GM18498 (cell line): ENCODE data around the gene RBMS1.

Experiments
- ATAC-seq: cut with Tn5 transposase; IDR thresholded peaks from one replicate; pipeline ENCODE4 v1.9.1; 2021; ENCODE audit warnings: mild to moderate bottlenecking, moderate library complexity; ENCODE audit not compliant: unreplicated experiment

The RBMS1 gene

DNA sequence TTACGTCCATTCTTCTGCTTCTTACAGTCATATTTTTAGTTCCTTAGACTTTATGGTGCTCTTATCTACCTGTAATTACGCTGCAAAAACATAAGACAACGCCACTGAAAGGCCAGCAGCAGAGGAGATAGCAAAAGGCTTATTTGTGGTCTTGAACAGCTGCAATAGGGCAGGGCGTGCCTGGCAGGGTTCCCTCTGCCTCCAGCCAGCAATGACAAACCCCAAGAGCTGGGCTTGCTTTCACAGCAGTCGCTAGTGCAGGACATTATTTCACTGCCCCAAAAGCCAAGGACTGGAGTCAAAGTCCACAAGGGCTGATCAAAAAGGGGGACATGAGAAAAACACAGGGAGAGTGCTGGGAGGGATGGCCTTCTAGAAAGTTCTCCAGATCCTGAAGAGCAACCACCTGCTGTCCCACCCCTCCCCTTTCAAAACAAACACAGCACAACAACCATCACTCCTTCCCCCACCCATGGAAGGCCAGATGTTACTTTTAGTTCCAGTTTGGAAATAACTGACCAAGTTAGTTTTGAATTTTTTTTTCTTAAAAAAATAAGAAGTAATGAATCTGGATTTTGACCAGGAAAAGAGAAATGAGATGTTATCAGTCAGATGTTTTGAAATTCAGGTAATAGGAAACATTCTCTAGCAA, 127.8 kb downstream of the RBMS1 start:
- no peak for ATAC-seq

DNA sequence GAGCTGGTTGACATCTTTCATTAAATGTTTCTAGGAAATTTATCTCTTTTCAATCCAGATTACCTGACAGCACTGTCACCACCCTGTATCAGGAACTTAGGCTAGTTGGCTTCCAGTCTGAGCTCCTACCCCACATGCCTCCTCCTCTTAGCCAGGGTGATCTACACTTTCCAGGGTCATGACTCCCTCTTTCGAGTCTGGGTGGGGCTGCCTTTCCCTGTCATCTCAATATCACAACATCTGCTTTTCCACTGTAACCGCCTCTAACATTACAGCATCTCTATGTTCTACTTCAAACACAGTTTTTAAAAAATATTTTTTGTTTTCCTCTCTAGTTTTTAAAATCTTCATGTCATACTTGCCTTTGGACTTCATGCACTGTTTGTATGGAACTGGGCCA, 129.2 kb downstream of the RBMS1 start:
- no peak for ATAC-seq

DNA sequence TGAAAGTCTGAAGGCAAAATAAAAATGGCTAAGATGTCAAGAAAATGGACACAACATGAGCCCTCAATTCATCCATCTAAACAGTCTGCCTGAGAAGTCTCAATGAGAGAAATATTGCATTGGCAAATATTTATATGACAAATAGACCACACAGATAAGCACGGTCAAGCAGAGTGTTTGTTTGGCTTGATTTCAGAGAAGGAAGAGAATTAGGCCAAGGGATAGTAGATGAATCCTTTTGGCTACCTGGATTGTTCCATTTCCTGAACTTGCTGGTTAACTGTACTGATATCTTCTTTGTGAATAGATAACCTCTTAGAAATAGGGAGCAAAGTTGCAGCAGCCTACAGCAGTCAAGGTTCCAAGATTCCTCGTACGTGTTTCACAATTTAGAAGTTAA, 129.6 kb downstream of the RBMS1 start:
- ATAC-seq, result no peak

DNA sequence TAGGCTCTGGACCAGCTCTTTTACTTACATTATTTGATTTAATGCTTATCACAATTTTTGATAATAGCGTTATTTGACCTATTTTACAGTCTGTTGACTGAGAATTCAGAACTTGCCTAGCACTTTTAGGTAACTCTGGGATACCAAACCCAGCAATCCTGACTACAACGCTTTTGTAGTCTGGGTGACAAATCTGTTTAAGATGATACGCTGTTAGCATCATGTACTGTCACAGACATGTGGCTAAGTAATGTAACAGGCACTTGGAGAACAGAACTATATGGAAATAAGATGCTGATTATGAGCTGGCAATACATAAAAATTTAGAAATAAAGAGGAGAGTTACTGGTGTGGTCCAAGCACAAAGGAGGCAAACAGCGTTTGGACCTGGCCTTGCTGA, 130.6 kb downstream of the RBMS1 start:
- no peak for ATAC-seq

DNA sequence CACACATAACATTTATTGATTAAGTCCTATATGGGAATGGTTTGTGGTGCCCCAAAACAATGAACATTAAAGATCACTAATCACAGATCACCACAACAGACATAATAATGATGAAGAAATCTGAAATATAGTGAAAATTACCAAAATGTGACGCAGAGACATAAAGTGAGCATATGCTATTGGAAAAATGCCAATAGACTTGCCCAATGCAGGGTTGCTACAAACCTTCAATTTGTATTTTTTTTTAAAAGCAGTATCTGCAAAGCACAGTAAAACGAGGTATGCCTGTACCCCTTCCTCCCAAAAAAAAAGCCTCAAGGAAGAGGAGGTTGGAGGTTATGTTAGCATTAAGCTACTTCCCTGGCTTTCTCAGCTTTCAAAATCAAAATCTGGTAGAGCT, 131.1 kb downstream of the RBMS1 start:
- no peak for ATAC-seq

DNA sequence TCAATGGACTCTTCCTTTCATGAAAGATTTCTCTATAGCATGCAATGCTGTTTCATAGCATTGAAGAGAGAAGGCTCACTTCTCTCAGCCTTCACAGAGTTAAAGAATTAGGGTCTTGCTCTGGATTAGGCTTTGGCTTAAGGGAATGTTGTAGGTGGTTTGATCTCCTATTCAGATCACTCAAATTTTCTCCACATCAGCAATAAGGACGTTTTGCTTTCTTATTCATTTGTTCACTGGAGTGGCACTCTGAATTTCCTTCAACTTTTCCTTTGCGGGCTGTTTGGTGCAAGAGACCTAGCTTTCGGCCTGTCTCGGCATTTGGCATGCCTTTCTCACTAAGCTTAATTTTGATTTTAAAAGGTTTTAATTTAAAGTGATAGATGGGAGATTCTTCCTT, 131.6 kb downstream of the RBMS1 start:
- no peak for ATAC-seq

DNA sequence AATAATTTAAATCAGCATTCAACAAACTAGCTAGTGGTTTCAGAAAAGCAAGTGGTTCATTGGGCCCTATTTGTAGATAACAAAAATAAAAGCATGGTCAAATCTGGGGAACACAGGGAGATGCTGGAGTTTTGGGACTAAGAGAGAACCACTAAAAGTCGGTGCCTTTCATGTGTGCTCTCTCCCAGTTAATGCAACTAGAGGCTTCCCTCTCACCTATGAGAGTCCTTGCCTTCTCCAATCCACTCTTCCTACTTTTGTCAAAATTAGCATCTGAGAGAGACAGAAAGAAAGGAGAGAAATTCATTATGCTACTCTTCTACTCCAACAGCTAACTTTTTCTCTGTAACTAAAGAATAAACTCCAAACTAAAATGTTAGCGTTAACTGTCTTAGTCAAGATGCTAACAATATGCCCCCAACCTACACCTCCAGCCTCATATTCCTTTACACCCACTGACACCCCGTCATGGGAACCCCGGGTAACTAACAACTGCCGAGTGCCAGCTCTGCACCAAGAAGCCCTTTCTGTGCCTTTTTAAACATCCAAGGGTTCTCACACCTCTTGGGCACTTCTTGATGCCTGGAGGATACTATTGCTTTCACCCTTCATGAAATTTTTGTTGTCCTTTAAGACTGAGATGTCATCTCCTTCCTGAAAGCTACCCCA, 133.4 kb downstream of the RBMS1 start:
- no peak for ATAC-seq

DNA sequence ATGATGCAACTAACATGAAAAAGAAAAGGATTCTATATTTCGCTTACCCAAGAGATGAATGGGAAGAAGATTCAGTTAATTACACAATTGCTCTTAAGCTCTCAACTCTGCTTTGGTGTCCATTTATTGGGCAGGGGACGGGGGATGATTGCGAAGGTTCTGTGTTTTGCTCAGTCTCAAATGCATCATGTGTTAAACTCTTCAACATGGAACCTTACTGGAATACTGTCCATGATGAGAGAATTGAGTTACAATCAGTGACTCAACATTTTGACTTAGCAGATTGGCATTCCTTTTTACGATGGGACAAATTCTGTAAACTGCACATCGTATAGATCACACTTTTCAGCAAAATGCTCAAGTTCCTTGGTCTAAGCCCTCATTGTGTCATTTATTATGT, 135.6 kb downstream of the RBMS1 start:
- ATAC-seq, result no peak

DNA sequence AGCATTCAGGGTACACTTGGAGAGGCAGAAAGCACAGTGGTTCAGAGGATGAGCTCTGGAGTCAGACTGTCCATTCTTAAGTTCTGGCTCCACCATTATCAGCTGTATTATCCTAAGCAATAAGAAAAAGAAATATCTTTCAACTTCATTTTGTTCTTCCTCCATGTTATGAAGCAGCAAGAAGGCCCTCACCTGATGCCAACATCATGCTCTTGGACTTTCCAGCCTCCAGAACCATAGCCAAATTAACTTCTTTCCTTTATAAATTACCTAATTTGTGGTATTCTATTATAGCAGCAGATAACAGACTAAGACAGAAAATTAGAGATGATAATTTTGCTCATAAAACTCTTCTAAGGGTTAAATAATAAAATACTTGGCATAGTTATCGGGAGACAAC, 137.1 kb downstream of the RBMS1 start:
- ATAC-seq, result no peak

DNA sequence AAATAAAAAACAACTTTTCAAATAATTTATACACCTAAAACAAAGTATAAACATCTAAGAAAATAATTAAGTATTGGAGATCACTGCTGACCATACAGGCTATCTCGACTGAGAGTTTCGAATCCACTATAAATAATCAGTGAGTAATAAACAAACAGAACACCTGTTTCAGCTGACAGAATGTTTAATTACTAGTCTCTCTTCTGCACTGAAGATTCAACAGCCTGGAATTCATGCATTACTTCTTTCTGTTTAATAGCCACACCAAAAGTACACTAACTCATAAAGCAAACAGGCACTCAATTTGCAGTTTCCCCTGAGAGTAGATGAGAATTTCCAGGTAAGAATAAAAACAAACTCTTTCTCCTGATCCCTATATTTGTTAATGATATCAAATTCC, 138.5 kb downstream of the RBMS1 start:
- ATAC-seq, result no peak

DNA sequence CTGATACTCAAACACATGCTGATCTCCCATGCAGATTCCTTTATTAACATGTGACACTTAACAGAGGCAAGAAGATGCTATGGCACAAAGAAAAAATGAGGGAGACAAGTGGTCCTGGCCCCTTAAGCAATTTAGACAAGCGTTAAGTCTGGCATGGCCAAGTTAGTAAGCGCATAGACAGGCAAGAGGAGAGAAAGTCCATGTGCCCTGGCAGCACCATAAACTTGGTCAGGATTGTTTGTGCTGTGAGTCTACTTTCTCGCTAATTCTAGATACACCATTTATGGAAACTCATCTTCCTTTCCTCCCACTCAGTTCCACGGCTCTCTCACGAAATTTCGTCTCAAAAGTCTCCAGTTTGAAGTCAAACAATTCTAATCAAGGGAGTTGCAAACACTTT, 138.9 kb downstream of the RBMS1 start:
- no peak for ATAC-seq

DNA sequence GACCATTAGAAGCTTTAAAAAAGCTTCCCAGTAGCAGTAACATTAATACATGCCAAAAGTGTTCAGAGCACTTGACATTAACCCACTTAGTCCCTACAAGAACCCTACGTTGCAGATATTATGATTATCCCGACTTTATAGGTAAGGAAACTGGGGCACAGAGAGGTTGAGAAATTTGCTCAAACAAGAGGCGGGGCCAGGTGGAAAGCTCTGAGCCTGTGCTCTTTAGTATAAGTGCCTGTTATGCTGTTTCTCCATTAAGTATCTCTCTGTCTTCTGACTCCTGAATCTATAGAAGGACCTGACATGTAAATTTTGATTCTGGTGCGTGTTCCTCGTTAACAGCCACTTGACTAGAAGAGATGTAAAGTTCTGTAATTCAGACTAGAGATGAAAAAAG, 139.8 kb downstream of the RBMS1 start:
- no peak for ATAC-seq

DNA sequence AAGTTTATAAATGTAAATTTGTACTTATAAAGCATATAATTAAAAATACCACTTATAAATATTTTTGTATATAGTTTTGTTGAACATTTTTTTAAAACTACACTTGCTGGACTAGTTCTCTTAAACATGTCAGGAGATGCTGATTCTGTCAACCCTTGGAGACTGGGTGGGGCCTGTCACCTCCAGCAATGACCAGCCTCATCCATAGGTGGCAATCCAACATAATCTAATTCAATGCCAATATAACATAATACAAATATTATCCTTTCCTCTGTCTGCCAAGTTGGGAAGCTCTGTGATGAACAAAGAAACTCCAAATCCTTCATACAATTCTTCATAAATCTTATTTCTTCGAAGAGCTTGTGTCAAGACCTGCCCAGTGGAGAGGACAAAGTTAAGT, 140.4 kb downstream of the RBMS1 start:
- ATAC-seq, result peak; percentile 55

DNA sequence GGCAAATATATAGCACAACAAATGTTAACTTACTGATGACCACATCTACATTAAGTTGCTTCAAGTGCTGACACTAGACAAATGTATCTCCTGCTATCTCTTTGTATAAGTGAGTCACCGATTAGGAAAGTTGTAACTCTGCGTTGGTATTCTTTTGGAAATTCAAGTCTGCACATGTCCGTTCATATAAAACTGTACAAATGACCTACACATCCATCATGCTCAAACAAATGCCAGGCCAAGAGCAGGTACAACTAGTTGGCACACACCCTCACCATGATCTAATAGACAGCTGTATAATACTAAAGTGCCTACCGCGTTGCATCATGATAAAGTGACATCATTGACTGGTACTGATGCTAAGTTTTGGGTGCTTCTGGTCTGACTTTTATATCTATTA, 141.1 kb downstream of the RBMS1 start:
- ATAC-seq, result no peak

DNA sequence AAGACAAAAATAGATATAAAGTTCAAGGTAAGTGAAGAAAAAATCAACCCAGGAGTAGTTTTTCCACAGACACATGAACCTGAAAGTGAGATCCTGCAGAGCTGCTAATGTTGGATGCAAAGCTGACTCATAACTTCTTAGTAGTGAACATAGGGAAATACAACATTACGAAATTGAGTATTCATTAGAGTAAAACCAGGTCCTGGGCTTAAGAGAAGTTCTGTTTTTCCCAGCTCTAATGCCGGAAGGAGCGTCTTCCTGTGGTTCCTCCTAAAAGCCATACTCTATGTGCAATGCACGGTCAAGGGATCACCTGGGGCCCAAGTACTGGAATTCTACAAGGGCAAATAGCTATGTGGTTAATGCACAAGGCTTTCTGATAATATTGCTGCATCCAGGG, 141.7 kb downstream of the RBMS1 start:
- ATAC-seq, result no peak

DNA sequence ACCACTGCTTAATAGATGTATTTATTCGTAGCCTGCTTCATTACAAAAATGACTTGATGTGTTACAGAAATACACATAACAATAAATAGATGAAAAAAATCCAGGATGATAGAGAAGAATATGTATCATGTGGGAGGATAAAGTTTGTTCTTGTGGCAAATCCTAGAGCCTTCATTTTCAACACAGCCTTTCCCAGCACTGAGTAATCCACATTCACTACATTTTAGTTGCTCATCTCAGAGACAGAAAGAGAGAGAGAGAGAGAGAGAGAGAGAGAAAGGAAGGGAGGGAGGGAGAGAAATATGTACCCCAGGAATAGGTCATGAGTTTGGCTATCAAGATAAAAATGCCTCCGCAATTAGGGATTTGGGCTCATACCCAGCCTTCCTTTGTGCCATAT, 144.3 kb downstream of the RBMS1 start:
- ATAC-seq, result no peak

DNA sequence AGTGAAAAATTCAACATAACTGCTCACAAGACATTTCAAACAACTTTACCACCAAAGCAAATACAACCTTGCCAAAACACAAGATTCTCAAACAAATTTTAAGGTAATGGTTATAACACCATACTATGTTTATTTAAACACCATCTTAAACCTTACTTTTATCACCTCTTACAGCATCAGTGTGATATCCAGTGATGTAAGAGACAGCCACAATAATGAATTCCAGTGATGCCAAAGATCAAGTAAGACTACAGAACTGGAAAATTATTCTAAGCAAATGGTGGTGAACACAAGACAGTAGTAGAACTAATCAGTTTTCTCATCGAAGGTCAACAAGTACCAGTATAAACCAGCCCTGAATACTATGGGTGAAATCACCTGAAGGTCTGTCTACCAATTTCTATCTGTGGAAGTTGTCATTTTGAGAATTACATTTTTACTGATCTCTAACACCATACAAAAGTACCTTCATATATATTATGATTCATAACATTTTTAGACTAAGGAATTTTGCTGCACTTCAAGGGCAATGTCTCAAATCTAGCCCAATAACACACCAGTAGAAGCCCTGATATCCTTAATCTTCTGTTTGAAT, 146.2 kb downstream of the RBMS1 start:
- no peak for ATAC-seq

DNA sequence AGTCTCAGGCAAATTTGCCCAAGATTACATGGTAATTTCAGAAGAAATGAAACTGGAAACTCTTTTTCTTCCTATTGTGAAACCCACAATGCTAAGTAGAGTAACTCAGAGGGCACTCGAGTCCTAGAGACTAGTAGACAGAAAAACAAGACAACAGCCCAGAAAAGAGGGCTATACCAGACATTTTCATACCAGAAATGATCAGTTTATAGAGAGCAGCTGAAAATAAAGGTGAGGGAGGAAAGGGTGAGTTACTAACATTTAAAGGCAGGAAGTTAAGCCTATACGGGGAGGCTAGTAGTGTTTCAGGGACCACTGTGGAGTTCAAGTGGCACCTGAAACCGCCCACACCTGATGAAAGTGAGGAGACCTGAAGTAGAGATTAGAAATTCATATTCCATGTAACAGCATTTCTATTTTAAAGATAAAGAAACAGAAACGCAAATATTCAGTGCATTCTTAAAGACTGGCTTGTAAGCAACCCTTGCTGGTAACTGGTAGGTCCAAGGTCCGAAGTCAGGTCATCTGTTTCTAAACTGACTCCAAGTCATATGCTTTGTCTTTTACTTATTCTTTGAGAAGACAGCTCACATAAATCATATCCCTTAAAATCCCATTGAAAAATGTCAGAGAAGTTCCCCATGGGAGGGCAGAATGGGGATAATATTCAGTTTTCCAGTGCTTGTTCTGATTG, 148.4 kb downstream of the RBMS1 start:
- ATAC-seq, result peak; percentile 52

DNA sequence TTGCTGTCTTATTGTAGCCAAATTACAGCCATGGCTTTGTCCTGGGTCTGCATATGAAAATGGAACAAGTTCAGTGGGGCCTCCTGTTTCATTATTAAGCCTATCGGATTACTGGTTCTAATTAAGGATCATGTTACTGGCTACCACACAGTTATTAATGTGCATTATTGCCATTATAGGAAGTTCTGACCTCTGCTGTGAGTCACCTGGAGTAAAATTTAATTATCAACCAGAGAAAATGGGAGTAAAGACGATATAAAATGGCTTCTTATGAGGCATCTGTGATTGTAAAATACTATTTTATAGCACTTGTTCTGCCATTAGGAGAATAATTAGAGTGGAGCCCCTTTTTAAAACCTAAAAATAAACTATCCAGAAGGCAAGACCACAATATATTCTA, 150.2 kb downstream of the RBMS1 start:
- ATAC-seq, result no peak

DNA sequence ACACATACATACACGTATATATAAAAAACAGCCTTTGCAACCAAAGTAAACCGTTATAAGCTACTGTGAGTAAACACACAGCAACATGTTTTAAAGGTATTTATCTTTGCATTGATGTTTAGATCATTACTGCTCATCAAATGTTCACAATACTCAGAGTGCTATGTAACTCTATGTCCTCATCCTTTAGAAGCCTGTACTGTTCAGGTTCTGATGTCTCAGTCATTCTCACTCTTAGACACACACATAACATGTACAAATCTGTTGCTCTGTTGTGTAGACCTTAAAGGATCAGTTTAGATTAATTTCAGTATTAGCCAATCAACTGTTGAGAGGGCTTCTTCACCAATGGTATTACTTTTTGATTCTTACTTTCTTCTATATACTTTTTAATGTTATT, 153.9 kb downstream of the RBMS1 start:
- ATAC-seq, result no peak

DNA sequence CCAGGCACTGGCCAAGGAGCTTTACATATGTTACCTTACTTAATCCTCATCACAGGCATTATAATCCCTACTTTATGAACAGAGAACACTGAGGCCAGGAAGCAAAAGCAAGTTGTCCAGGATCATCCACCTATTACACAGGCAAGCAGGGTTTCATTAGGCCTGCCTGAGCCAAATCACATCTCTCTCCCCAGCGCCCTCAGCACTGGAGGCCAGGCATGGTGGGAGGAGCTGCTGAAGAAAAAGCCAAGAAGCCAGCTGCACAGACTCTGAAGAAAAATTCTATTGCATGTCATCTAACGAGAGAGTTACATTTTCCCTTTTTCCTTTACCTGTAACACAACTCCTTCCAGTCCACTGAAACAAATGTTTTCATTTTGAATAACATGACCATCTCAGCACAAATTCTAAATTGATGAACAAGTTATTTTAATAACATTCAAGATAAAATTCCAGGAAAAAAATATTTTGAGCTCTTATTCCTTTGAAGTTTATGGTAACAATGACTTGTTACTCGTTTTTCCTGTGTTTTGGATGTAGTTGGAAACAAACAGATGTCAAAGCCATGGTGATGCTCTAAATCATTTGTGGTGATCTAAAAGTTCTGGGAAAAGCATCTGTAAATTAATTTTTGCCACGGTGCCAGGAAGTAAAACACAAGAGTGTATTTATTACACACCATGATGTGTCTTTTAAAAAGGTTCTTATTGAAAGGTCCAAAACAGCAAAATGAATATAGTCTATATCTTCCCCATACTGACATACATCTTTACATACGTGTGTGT, 154.5 kb downstream of the RBMS1 start:
- ATAC-seq, result no peak
